H1 (cell line): ENCODE measurements around the gene ID1. TPM values are rescaled to one million over a fixed set of nuclear protein-coding genes. Genes with fewer than 3 reads are reported as not detected.

ENCODE experiments used
- CTCF ChIA-PET: fragments of 300-600 bp; sonication (Branson Sonifier 250); formaldehyde crosslinking; loops from one replicate; lab custom pipeline; 2021; ENCODE audit not compliant: partially characterized antibody; lab: Charles Lee
- POLR2A ChIA-PET: fragments of 300-600 bp; sonication (Branson Sonifier 250); formaldehyde crosslinking; loops from one replicate; lab custom pipeline; 2021; ENCODE audit warnings: inconsistent platforms; ENCODE audit not compliant: partially characterized antibody; lab: Charles Lee
- DNase-seq, 2 experiments: peaks; one replicate each; pipeline versions ENCODE4 v3.0.0 to v3.0.0-alpha.2; 2010 to 2022; ENCODE audit warnings: low spot score in 2 of 2, low read depth in 1 of 2, mixed read lengths in 1 of 2
- FAIRE-seq: peaks from 2 replicates; lab custom pipeline; 2011; peaks lifted over from hg19 to GRCh38; lab: Jason Lieb, UNC
- H2AFZ ChIP-seq: 2 replicates; pipeline ENCODE4 v1.8.1; 2012; ENCODE audit warnings: low read length, inconsistent platforms
- H2AK5ac ChIP-seq: 2 replicates; pipeline ENCODE4 v1.6.1; 2013; ENCODE audit warnings: low read depth, low read length
- H2BK120ac ChIP-seq: replicated peaks from 2 replicates; pipeline ENCODE3; 2013; ENCODE audit warnings: low read depth, low read length, inconsistent platforms
- H2BK12ac ChIP-seq: 2 replicates; pipeline ENCODE4 v1.6.1; 2013; ENCODE audit warnings: low read depth, low read length
- H2BK15ac ChIP-seq: 2 replicates; pipeline ENCODE4 v1.6.1; 2013; ENCODE audit warnings: low read length
- H2BK20ac ChIP-seq: 2 replicates; pipeline ENCODE4 v1.6.1; 2013; ENCODE audit warnings: low read length
- H2BK5ac ChIP-seq: 2 replicates; pipeline ENCODE4 v1.6.1; 2013; ENCODE audit warnings: low read depth, low read length
- H3K14ac ChIP-seq: 2 replicates; pipeline ENCODE4 v1.6.1; 2013; ENCODE audit warnings: inconsistent platforms; ENCODE audit not compliant: insufficient read length
- H3K18ac ChIP-seq: 2 replicates; pipeline ENCODE4 v1.6.1; 2013; ENCODE audit warnings: low read length; ENCODE audit errors: extremely low read depth
- H3K23ac ChIP-seq: 2 replicates; pipeline ENCODE4 v1.6.1; 2013; ENCODE audit warnings: inconsistent platforms; ENCODE audit not compliant: insufficient read length
- H3K23me2 ChIP-seq: 2 replicates; pipeline ENCODE4 v1.6.1; 2013; ENCODE audit warnings: low read depth, low read length
- H3K27ac ChIP-seq: 2 replicates; pipeline ENCODE4 v1.6.1; 2011; ENCODE audit warnings: low read depth, low read length, inconsistent platforms
- H3K27me3 ChIP-seq, 4 experiments: replicated peaks in 1 of 4; 1 replicate in 1 of 4; 2 replicates in 3 of 4; pipeline versions ENCODE4 v1.6.1 to v1.8.1; 2011 to 2013; ENCODE audit warnings: low read length in 3 of 4, mild to moderate bottlenecking in 3 of 4, inconsistent platforms in 2 of 4, mixed read lengths in 2 of 4, moderate library complexity in 1 of 4; ENCODE audit not compliant: control insufficient read depth in 3 of 4, insufficient read depth in 3 of 4; ENCODE audit errors: extremely low read depth in 1 of 4
- H3K36me3 ChIP-seq, 4 experiments: 2 replicates each; pipeline versions ENCODE4 v1.6.1 to v1.8.1; 2011 to 2013; ENCODE audit warnings: mild to moderate bottlenecking in 4 of 4, low read length in 3 of 4, moderate library complexity in 2 of 4, control low read depth in 1 of 4, inconsistent platforms in 1 of 4; ENCODE audit not compliant: insufficient read depth in 4 of 4, control insufficient read depth in 2 of 4
- H3K4ac ChIP-seq: replicated peaks from 2 replicates; pipeline ENCODE3; 2013; ENCODE audit warnings: low read length, low read depth, mixed read lengths, inconsistent platforms; ENCODE audit not compliant: insufficient read length
- H3K4me1 ChIP-seq, 4 experiments: replicated peaks in 1 of 4; 1 replicate in 1 of 4; 2 replicates in 3 of 4; pipeline versions ENCODE4 v1.6.1 to v1.8.1; 2011 to 2013; ENCODE audit warnings: low read length in 3 of 4, inconsistent platforms in 2 of 4, mixed read lengths in 1 of 4; ENCODE audit not compliant: insufficient read depth in 4 of 4, control insufficient read depth in 3 of 4
- H3K4me2 ChIP-seq, 2 experiments: 2 replicates each; pipeline versions ENCODE4 v1.6.1 to v1.8.1; 2011 to 2013; ENCODE audit warnings: low read depth in 2 of 2, low read length in 2 of 2, control low read depth in 1 of 2, inconsistent platforms in 1 of 2, mild to moderate bottlenecking in 1 of 2; ENCODE audit not compliant: insufficient read depth in 1 of 2
- H3K4me3 ChIP-seq, 4 experiments: fragments of 200-600, 300-600 bp in 1 of 4; sonication (generic), shearing (Covaris generic), sonication (Bioruptor Twin) in 1 of 4; 2 replicates each; pipeline versions ENCODE4 v1.5.1 to v1.8.1; 2011 to 2016; ENCODE audit warnings: low read length in 4 of 4, low read depth in 3 of 4, control low read depth in 2 of 4, inconsistent platforms in 2 of 4, mild to moderate bottlenecking in 2 of 4, mixed read lengths in 1 of 4, moderate library complexity in 1 of 4; ENCODE audit not compliant: insufficient read depth in 2 of 4; ENCODE audit errors: extremely low read depth in 1 of 4
- H3K56ac ChIP-seq: replicated peaks from 2 replicates; pipeline ENCODE3; 2013; ENCODE audit warnings: low read depth, mild to moderate bottlenecking, mixed read lengths, low read length, inconsistent platforms; ENCODE audit not compliant: insufficient read length
- H3K79me1 ChIP-seq: 2 replicates; pipeline ENCODE4 v1.6.1; 2013; ENCODE audit warnings: low read depth, low read length, control low read depth
- H3K79me2 ChIP-seq, 2 experiments: 2 replicates each; pipeline versions ENCODE4 v1.6.1 to v1.8.1; 2012 to 2013; ENCODE audit warnings: low read length in 2 of 2, mild to moderate bottlenecking in 2 of 2, inconsistent platforms in 1 of 2; ENCODE audit not compliant: insufficient read depth in 2 of 2, control insufficient read depth in 1 of 2
- H3K9ac ChIP-seq, 4 experiments: replicated peaks in 1 of 4; 1 replicate in 1 of 4; 2 replicates in 3 of 4; pipeline versions ENCODE4 v1.6.1 to v1.8.1; 2011 to 2013; ENCODE audit warnings: low read depth in 3 of 4, low read length in 3 of 4, control low read depth in 2 of 4, mild to moderate bottlenecking in 2 of 4, moderate library complexity in 2 of 4, inconsistent platforms in 1 of 4; ENCODE audit errors: extremely low read depth in 1 of 4
- H3K9me3 ChIP-seq, 2 experiments: 2 replicates each; pipeline versions ENCODE4 v1.6.1 to v1.8.1; 2012 to 2013; ENCODE audit warnings: mild to moderate bottlenecking in 2 of 2, moderate library complexity in 2 of 2, control low read depth in 1 of 2, inconsistent platforms in 1 of 2, low read depth in 1 of 2, low read length in 1 of 2, mixed read lengths in 1 of 2; ENCODE audit not compliant: insufficient read depth in 2 of 2
- H4K20me1 ChIP-seq, 2 experiments: replicated peaks in 1 of 2; 2 replicates each; pipeline versions ENCODE3 to v1.8.1; 2011 to 2013; ENCODE audit warnings: inconsistent platforms in 2 of 2, low read length in 2 of 2, mild to moderate bottlenecking in 1 of 2; ENCODE audit not compliant: insufficient read depth in 2 of 2, control insufficient read depth in 1 of 2
- H4K5ac ChIP-seq: 2 replicates; pipeline ENCODE4 v1.6.1; 2013; ENCODE audit warnings: low read length, low read depth, mixed read lengths, inconsistent platforms; ENCODE audit not compliant: insufficient read length
- H4K8ac ChIP-seq: 2 replicates; pipeline ENCODE4 v1.8.0; 2013; ENCODE audit warnings: mild to moderate bottlenecking, moderate library complexity, low read length, inconsistent platforms; ENCODE audit not compliant: insufficient read depth; ENCODE audit errors: extremely low read depth
- H4K91ac ChIP-seq: replicated peaks from 2 replicates; pipeline ENCODE3; 2013; ENCODE audit warnings: low read length, mixed read lengths, inconsistent platforms; ENCODE audit not compliant: insufficient read length
- WGBS, 2 experiments: shearing (Covaris generic) in 1 of 2; methylation state at CpG; one replicate each; pipeline versions ENCODE4 v1.1.6 to v1.1.7; 2013 to 2015; ENCODE audit warnings: low lambda C conversion rate in 2 of 2, mixed read lengths in 2 of 2, inconsistent platforms in 1 of 2, low coverage in 1 of 2, missing lambda C conversion rate in 1 of 2; ENCODE audit not compliant: insufficient replicate concordance in 2 of 2, insufficient coverage in 1 of 2, insufficient read length in 1 of 2; ENCODE audit errors: extremely low coverage in 1 of 2, missing lambda C conversion rate in 1 of 2; 5-methylcytosine and 5-hydroxymethylcytosine counted together
- polyA plus RNA-seq, 7 experiments: library from polyadenylated mRNA; depleted of rRNA in 3 of 7; stranded (reverse) in 5 of 7; unstranded in 2 of 7; fragments of >200 nt in 5 of 7; fragments of 200-250 nt in 2 of 7; gene quantifications; 1 replicate in 5 of 7; 2 replicates in 1 of 7; 4 replicates in 1 of 7; pipeline versions ENCODE4 v1.2.1 to v1.2.3, GENCODE V29; 2011 to 2013; ENCODE audit warnings: missing spikeins in 2 of 7, mixed read lengths in 2 of 7
- total RNA-seq: library from RNA; stranded (reverse); fragmentation: NEBNext Ultra II Directional; extraction: Animal tissue kit (Norgen Biotek cat#: 25700); gene quantifications from 2 replicates; pipeline ENCODE4 v1.2.1, GENCODE V29; 2021

ID1 gene
- total and polyA plus RNA-seq, 2 of the 8 experiments (the other 6 are each of a cell fraction or from before 2014, with no cell fraction given), result 120 to 357 TPM

GRCh38 chr20:31590717-31591225 lies 14.3 kb upstream of the ID1 start:
- Histone ChIP-seq H3K4me2 (0 out of 4 replicates have a peak overlapping the region, but pooled peaks of 1 of the 2 experiments have one; percentile 6), H3K23ac (no peak overlapping the region), H3K9me3 (no peaks in the 10 kb centered on the region), H3K4ac (no peak overlapping the region), H3K79me1 (no peaks in the 10 kb centered on the region), H2AK5ac (no peak overlapping the region), H2BK120ac (peak overlapping the region; percentile 0), H3K27ac (no peak overlapping the region), H2BK20ac (peak overlapping the region; percentile 97), H3K18ac (peak overlapping the region; percentile 26; the same call in 1 of the 2 replicates), H3K27me3 (peaks cover 0 to 15% (median 7%) of the 10 kb centered on the region in 4 experiments; a peak in 5 of 7 replicates), H2BK5ac (peak overlapping the region; percentile 62; the same call in 1 of the 2 replicates), H3K79me2 (no peaks in the 10 kb centered on the region), H3K9ac (no peak overlapping the region; a peak in 1 of 7 replicates), H2AFZ (no peak overlapping the region), H3K23me2 (peaks cover 5% of the 10 kb centered on the region; the same call in 1 of the 2 replicates), H4K91ac (no peak overlapping the region), H4K5ac (peak overlapping the region; percentile 7), H3K4me1 (peaks cover 16 to 39% (median 37%) of the 10 kb centered on the region in 4 experiments), H3K4me3 (peak overlapping the region in 1 of 4 experiments; percentile 1; a peak in 1 of 8 replicates), H4K8ac (no peak overlapping the region), H3K36me3 (no peaks in the 10 kb centered on the region), H4K20me1 (no peaks in the 10 kb centered on the region), H3K14ac (no peak overlapping the region), H2BK12ac (peak overlapping the region; percentile 55), H3K56ac (no peak overlapping the region), H2BK15ac (no peak overlapping the region)
- ChIA-PET POLR2A (interaction anchor here (0.7 to 12.8 kb wide), 8 partner anchors 11 to 31 kb away, joined by 3 to 281 read pairs (median 4); partner anchors contain the start of gene ID1), CTCF (interaction anchor here (1.0 to 6.1 kb wide), 15 partner anchors 10 to 133 kb away, joined by 3 to 67 read pairs (median 6); partner anchors contain the start of gene ID1)
- DNase-seq (no peak), FAIRE-seq (no peak)
- 49% methylated on average over 7 of the region's 7 CpGs; no CpG with 5 or more reads in 1 of the 2 experiments for WGBS, 2 experiments
